HCT116 (cell line): ENCODE data around the gene OR7G3. TPM values are rescaled to one million over a fixed set of nuclear protein-coding genes. Genes with fewer than 3 reads are reported as not detected.

Experiments used
- ATAC-seq: fragments of 200-7000 bp; cut with Tn5 transposase; 2 replicates; pipeline ENCODE4 v1.9.1; 2020; ENCODE audit warnings: mild to moderate bottlenecking, moderate library complexity
- BruUV-seq: library from RNA; stranded (reverse); fragments of 400-500 nt; replicated peaks from 2 replicates; lab custom pipeline; 2021; lab: Mats Ljungman, UMichigan
- CTCF ChIA-PET: fragments of 300-600 bp; sonication (Branson Sonifier 250); formaldehyde crosslinking; loops from one replicate; lab custom pipeline; 2021; ENCODE audit warnings: antibody characterized with exemption; lab: Charles Lee
- POLR2A ChIA-PET: fragments of 300-600, 350-600 bp; sonication (Branson Sonifier 250); formaldehyde crosslinking; loops from one replicate; lab custom pipeline; 2021; ENCODE audit warnings: antibody characterized with exemption; lab: Charles Lee
- RAD21 ChIA-PET, 2 experiments: fragments of 300-600 bp; sonication (Branson Sonifier 250); formaldehyde crosslinking; loops; one replicate each; lab custom pipeline; 2023; ENCODE audit warnings: low total read pairs in 2 of 2; ENCODE audit not compliant: uncharacterized antibody in 2 of 2, unreplicated experiment in 2 of 2, low non-redundant PET in 1 of 2; lab: Charles Lee
- DNase-seq: peaks from one replicate; pipeline ENCODE4 v3.0.0-alpha.2; 2010; ENCODE audit warnings: low read depth, low spot score
- H2AFZ ChIP-seq: fragments of 200-600 bp; shearing (Covaris generic), sonication (generic); 2 replicates; pipeline ENCODE4 v1.6.1; 2017; ENCODE audit warnings: low read depth, mixed run types, mixed read lengths, antibody characterized with exemption, low read length; ENCODE audit not compliant: poor library complexity, severe bottlenecking
- H3K27ac ChIP-seq: 2 replicates; pipeline ENCODE4 v1.5.1; 2012; ENCODE audit warnings: low read depth, low read length
- H3K27me3 ChIP-seq: fragments of 200-600 bp; sonication (generic); 2 replicates; pipeline ENCODE4 v1.6.1; 2016; ENCODE audit warnings: mixed run types, low read length, mixed read lengths; ENCODE audit not compliant: insufficient read depth
- H3K36me3 ChIP-seq, 2 experiments: fragments of 200-500 bp in 1 of 2; fragments of 200-600 bp in 1 of 2; sonication (Bioruptor generic) in 1 of 2; sonication (generic) in 1 of 2; 2 replicates each; pipeline versions ENCODE4 v1.5.1 to v1.6.1; 2014 to 2016; ENCODE audit warnings: low read length in 2 of 2, inconsistent platforms in 1 of 2, mixed read lengths in 1 of 2, mixed run types in 1 of 2; ENCODE audit not compliant: insufficient read depth in 2 of 2, control insufficient read depth in 1 of 2
- H3K4me1 ChIP-seq, 2 experiments: fragments of 200-600 bp in 1 of 2; sonication (generic) in 1 of 2; 2 replicates each; pipeline versions ENCODE4 v1.5.1 to v1.6.1; 2012 to 2017; ENCODE audit warnings: low read length in 2 of 2, inconsistent platforms in 1 of 2, mild to moderate bottlenecking in 1 of 2, mixed read lengths in 1 of 2, mixed run types in 1 of 2, moderate library complexity in 1 of 2; ENCODE audit not compliant: insufficient read depth in 2 of 2, control insufficient read depth in 1 of 2
- H3K4me2 ChIP-seq: fragments of 200-600 bp; sonication (generic); 2 replicates; pipeline ENCODE4 v1.6.1; 2017; ENCODE audit warnings: mixed run types, low read length, mixed read lengths
- H3K4me3 ChIP-seq, 2 experiments: fragments of 200-600 bp in 1 of 2; sonication (generic) in 1 of 2; replicated peaks in 1 of 2; 2 replicates each; pipeline ENCODE4 v1.5.1; 2011 to 2016; ENCODE audit warnings: low read length in 2 of 2, control low read depth in 1 of 2, low read depth in 1 of 2, mild to moderate bottlenecking in 1 of 2, mixed read lengths in 1 of 2, mixed run types in 1 of 2
- H3K79me2 ChIP-seq: fragments of 200-600 bp; sonication (generic); 2 replicates; pipeline ENCODE4 v1.6.1; 2017; ENCODE audit warnings: mild to moderate bottlenecking, mixed run types, low read length, moderate library complexity, mixed read lengths; ENCODE audit not compliant: insufficient read depth
- H3K9ac ChIP-seq: fragments of 200-600 bp; sonication (generic); 2 replicates; pipeline ENCODE4 v1.6.1; 2016; ENCODE audit warnings: low read length, mixed read lengths
- H3K9me2 ChIP-seq: fragments of 200-600 bp; sonication (generic), shearing (Covaris generic); 2 replicates; pipeline ENCODE4 v1.6.1; 2017; ENCODE audit warnings: mixed run types, mild to moderate bottlenecking, moderate library complexity; ENCODE audit not compliant: insufficient read depth
- H3K9me3 ChIP-seq, 2 experiments: fragments of 200-500 bp in 1 of 2; fragments of 200-600 bp in 1 of 2; sonication (Bioruptor generic) in 1 of 2; sonication (generic) in 1 of 2; 2 replicates each; pipeline ENCODE4 v1.6.1; 2014 to 2017; ENCODE audit warnings: low read length in 2 of 2, mixed read lengths in 2 of 2, inconsistent platforms in 1 of 2, low read depth in 1 of 2, mild to moderate bottlenecking in 1 of 2, mixed run types in 1 of 2, moderate library complexity in 1 of 2; ENCODE audit not compliant: control insufficient read depth in 1 of 2, insufficient read depth in 1 of 2
- H4K20me1 ChIP-seq: fragments of 200-600 bp; sonication (generic), shearing (Covaris generic); 2 replicates; pipeline ENCODE4 v1.6.1; 2017; ENCODE audit warnings: mixed run types, mild to moderate bottlenecking, moderate library complexity; ENCODE audit not compliant: insufficient read depth
- CBX3 ChIP-seq: IDR thresholded peaks from 2 replicates; pipeline ENCODE4 v1.6.1; 2012; ENCODE audit warnings: low read depth
- CEBPB ChIP-seq: IDR thresholded peaks from 2 replicates; pipeline ENCODE4 v1.6.1; 2012; ENCODE audit warnings: low read depth
- ELF1 ChIP-seq: IDR thresholded peaks from 2 replicates; pipeline ENCODE4 v1.6.1; 2012; ENCODE audit warnings: low read depth, borderline replicate concordance
- EZH2phosphoT487 ChIP-seq: fragments of 200-600 bp; IDR thresholded peaks from 2 replicates; pipeline ENCODE4 v1.6.1; 2018; ENCODE audit warnings: antibody characterized with exemption, borderline replicate concordance
- FOSL1 ChIP-seq: IDR thresholded peaks from 2 replicates; pipeline ENCODE4 v1.6.1; 2012; ENCODE audit warnings: low read depth
- JUND ChIP-seq: IDR thresholded peaks from 2 replicates; pipeline ENCODE4 v1.6.1; 2012
- RAD21 ChIP-seq: IDR thresholded peaks from 2 replicates; pipeline ENCODE4 v1.6.1; 2012; ENCODE audit warnings: low read depth, mild to moderate bottlenecking
- ZNF274 ChIP-seq: fragments of 200-500 bp; sonication (Bioruptor generic); IDR thresholded peaks from 2 replicates; pipeline ENCODE4 v1.6.1; 2014; ENCODE audit warnings: mild to moderate bottlenecking, low read depth, low read length, inconsistent platforms
- intact Hi-C: fragments of 100-400 bp; cut with micrococcal nuclease; formaldehyde crosslinking; loops from 2 replicates; pipeline ENCODE4 v1.10.0; 2022
- total RNA-seq: library from RNA; stranded (reverse); gene quantifications from one replicate; pipeline ENCODE4 v1.2.1, GENCODE V29; 2021; ENCODE audit not compliant: unreplicated experiment
- TF ChIP-seq, protein P1 (sequence below): IDR thresholded peaks from 2 replicates; pipeline ENCODE4 v1.6.1; 2012
- TF ChIP-seq, protein P2 (sequence below): IDR thresholded peaks from 2 replicates; pipeline ENCODE4 v1.6.1; 2012
- TF ChIP-seq, protein P3 (sequence below): IDR thresholded peaks from 2 replicates; pipeline ENCODE4 v1.6.1; 2011; ENCODE audit warnings: mild to moderate bottlenecking, low read length, moderate library complexity; ENCODE audit not compliant: insufficient replicate concordance; ENCODE audit errors: extremely low read depth

The OR7G3 gene
- total RNA-seq, 1 experiment from 2014 or later, result not detected

DNA sequence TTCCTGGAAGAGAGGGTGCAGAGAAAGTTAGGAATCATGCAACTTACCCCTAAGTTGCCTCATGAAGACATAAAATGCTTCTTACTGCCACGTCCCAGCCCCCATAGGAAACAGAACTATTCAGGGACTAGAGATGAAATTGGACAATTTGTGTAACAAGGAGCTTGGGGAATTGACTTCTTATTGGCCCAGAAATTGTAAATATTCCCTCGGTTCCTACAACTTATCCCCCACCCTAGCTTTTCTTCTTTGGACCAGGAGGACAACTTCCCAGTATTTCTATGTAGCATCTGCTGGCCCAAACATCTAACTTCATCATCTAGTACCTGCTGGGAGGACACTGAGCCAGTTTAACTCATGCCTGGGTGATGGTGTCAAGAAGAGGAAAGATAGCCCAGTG lies 40.0 kb downstream of the OR7G3 start, which contains the start of gene OR1M1:
TSS of gene OR1M1 (plus strand) at position 301 of the 400 bp plus-strand sequence. CDS start 6,184 bp downstream, outside the sequence.
- BruUV-seq, result no TSS peak
- Histone ChIP-seq H3K27me3 (no peaks in the 10 kb centered on the region), H3K4me1 (no peaks in the 10 kb centered on the region), H4K20me1 (no peaks in the 10 kb centered on the region), H3K4me3 (no peak within 1 kb of the TSS), H3K79me2 (no peaks in the 10 kb centered on the region), H3K9ac (no peak within 1 kb of the TSS), H2AFZ (no peak within 1 kb of the TSS), H3K9me2 (no peaks in the 10 kb centered on the region), H3K4me2 (no peak within 1 kb of the TSS), H3K9me3 (no peaks in the 10 kb centered on the region), H3K27ac (no peak within 1 kb of the TSS), H3K36me3 (no peaks in the 10 kb centered on the region)
- ChIA-PET RAD21 (no interaction called here), CTCF (no interaction called here), POLR2A (no interaction called here)
- ATAC-seq (no peak), DNase-seq (no peak)
- no peak for TF ChIP-seq EZH2phosphoT487
- TF ChIP-seq RAD21, result no peak
- no peak for TF ChIP-seq JUND
- TF ChIP-seq, protein P1, sequence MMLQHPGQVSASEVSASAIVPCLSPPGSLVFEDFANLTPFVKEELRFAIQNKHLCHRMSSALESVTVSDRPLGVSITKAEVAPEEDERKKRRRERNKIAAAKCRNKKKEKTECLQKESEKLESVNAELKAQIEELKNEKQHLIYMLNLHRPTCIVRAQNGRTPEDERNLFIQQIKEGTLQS, result no peak
- TF ChIP-seq, protein P2, sequence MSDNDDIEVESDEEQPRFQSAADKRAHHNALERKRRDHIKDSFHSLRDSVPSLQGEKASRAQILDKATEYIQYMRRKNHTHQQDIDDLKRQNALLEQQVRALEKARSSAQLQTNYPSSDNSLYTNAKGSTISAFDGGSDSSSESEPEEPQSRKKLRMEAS, result no peak
- TF ChIP-seq CEBPB, result no peak
- no peak for TF ChIP-seq ELF1
- TF ChIP-seq ZNF274, result no peak
- no peak for TF ChIP-seq FOSL1
- TF ChIP-seq, protein P3, sequence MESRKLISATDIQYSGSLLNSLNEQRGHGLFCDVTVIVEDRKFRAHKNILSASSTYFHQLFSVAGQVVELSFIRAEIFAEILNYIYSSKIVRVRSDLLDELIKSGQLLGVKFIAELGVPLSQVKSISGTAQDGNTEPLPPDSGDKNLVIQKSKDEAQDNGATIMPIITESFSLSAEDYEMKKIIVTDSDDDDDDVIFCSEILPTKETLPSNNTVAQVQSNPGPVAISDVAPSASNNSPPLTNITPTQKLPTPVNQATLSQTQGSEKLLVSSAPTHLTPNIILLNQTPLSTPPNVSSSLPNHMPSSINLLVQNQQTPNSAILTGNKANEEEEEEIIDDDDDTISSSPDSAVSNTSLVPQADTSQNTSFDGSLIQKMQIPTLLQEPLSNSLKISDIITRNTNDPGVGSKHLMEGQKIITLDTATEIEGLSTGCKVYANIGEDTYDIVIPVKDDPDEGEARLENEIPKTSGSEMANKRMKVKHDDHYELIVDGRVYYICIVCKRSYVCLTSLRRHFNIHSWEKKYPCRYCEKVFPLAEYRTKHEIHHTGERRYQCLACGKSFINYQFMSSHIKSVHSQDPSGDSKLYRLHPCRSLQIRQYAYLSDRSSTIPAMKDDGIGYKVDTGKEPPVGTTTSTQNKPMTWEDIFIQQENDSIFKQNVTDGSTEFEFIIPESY, result no peak
- TF ChIP-seq CBX3, result no peak
- intact Hi-C loops, result no loop called here
